ENCODE results near the gene NUBPL. TPM values are rescaled to one million over a fixed set of nuclear protein-coding genes. Genes with fewer than 3 reads are reported as not detected.

NUBPL gene
- total RNA-seq, 4 donors from 2014 or later = 1.9 to 45.2 (median 11.6) TPM

DNA sequence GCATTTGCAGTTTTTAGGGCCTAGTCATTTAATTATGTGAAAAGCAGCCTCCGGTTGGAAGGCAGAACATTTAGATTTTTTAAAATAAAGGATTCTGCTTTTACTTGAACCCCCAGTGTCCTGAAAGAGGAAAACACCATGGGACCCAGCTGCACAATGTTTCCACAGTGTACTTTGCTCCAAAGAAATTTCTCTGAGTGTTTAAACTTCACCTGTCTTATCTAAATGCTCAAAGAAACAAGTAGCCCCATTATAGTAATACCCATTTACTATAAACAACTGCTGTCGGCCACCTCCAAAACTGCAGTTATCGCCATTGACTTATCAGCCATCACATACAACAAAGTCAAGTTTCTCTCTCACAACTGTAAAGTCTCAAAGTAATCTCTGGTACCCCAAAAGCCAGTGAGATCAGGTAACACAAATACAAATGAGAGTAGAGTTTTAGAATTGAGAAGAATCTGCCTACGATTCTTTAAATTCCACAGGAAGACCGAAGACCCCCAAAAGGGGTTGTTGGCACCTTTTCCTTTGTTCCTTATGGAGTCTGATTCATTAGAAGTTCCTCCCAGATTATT is 205.2 kb downstream of the NUBPL start:
- Histone ChIP-seq H3K36me3 (no peaks in the 10 kb centered on the region), H3K27me3 (no peaks in the 10 kb centered on the region), H3K27ac (no peak overlapping the region), H3K4me3 (no peak overlapping the region), H3K9me3 (no peaks in the 10 kb centered on the region), H3K4me1 (peaks cover 0 to 21% (median 5%) of the 10 kb centered on the region in 4 donors)
- in situ Hi-C loops (cut with MboI; ENCODE audit: low pct_ligation_motif_present in 1 of 4, low pct_unique_long_range_greater_than_20kb in 1 of 4, low sequenced_read_pairs in 3 of 4) (no loop called here), intact Hi-C loops (cut with DNase I; ENCODE audit: low total_unique reads) (no loop called here)
- TF ChIP-seq POLR2A (IDR thresholded peaks at IDR 0.05) (no peak), EP300 (IDR thresholded peaks at IDR 0.05; ENCODE audit: low read depth) (no peak), POLR2AphosphoS5 (IDR thresholded peaks at IDR 0.05) (no peak)
- TF ChIP-seq, protein P1, sequence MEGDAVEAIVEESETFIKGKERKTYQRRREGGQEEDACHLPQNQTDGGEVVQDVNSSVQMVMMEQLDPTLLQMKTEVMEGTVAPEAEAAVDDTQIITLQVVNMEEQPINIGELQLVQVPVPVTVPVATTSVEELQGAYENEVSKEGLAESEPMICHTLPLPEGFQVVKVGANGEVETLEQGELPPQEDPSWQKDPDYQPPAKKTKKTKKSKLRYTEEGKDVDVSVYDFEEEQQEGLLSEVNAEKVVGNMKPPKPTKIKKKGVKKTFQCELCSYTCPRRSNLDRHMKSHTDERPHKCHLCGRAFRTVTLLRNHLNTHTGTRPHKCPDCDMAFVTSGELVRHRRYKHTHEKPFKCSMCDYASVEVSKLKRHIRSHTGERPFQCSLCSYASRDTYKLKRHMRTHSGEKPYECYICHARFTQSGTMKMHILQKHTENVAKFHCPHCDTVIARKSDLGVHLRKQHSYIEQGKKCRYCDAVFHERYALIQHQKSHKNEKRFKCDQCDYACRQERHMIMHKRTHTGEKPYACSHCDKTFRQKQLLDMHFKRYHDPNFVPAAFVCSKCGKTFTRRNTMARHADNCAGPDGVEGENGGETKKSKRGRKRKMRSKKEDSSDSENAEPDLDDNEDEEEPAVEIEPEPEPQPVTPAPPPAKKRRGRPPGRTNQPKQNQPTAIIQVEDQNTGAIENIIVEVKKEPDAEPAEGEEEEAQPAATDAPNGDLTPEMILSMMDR (IDR thresholded peaks at IDR 0.05) = no peak
- 81 to 88% methylated on average over 5 of the region's 5 CpGs for WGBS, 2 donors (ENCODE audit: low coverage in 1 of 2)
- DNase-seq = no peak

DNA sequence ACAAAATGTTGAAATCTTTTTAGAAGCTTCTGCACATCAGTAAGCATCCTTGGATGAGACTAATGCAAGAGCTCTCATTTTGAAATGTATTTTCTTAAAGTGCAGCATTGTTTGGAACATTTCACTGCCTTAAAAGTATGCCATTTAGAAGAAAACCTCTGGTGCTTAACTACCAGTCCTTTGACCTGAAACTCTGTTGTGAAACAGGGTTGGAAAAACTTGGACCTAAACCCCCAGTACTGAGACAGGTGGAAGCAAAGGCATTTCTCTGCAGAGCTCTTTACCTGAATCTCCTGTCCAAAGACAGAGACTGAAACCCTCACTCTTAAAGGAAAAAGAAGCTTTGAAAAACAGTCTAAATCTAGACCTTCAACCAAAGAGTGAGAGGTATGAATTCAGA is 207.2 kb downstream of the NUBPL start:
- no peaks in the 10 kb centered on the region for H3K9me3 ChIP-seq
- H3K27ac ChIP-seq = no peak overlapping the region
- no peaks in the 10 kb centered on the region for H3K36me3 ChIP-seq
- peaks cover 0 to 12% (median 2%) of the 10 kb centered on the region in 4 donors for H3K4me1 ChIP-seq
- H3K27me3 ChIP-seq = no peaks in the 10 kb centered on the region
- no peak for TF ChIP-seq EP300 (IDR thresholded peaks at IDR 0.05; ENCODE audit: low read depth)
- TF ChIP-seq POLR2A (IDR thresholded peaks at IDR 0.05) = no peak
- TF ChIP-seq, protein P1 (IDR thresholded peaks at IDR 0.05) = no peak
- TF ChIP-seq POLR2AphosphoS5 (IDR thresholded peaks at IDR 0.05) = no peak
- in situ Hi-C loops (cut with MboI; ENCODE audit: low pct_ligation_motif_present in 1 of 4, low pct_unique_long_range_greater_than_20kb in 1 of 4, low sequenced_read_pairs in 3 of 4) = no loop called here
- H3K4me3 ChIP-seq = no peak overlapping the region
- intact Hi-C loops (cut with DNase I; ENCODE audit: low total_unique reads) = no loop called here
- DNase-seq = no peak

DNA sequence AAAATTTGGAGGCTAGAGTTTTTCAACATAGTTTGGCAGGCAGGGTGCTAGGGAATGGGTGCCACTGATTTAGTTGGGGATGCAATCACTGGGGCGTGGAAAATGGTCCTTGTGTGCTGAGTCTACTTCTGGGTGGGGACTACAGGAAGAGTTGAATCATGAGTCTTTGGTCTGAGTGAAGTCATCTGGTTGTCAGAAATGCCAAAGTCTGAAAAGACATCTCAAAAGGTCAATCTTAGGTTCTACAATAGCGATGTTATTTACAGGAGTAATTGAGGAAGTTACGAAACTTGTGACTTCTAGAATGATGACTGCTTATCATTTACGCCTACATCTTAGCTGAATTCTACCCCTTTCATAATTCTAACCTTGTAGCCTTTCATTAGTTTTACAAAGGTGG is 209.1 kb downstream of the NUBPL start:
- no peak for DNase-seq
- Histone ChIP-seq H3K36me3 (no peaks in the 10 kb centered on the region), H3K9me3 (no peaks in the 10 kb centered on the region), H3K4me3 (no peak overlapping the region), H3K27me3 (no peaks in the 10 kb centered on the region), H3K27ac (no peak overlapping the region), H3K4me1 (peaks cover 0 to 4% (median 0%) of the 10 kb centered on the region in 4 donors)
- 78 to 84% methylated on average over 4 of the region's 4 CpGs for WGBS, 2 donors (ENCODE audit: low coverage in 1 of 2)
- in situ Hi-C loops (cut with MboI; ENCODE audit: low pct_ligation_motif_present in 1 of 4, low pct_unique_long_range_greater_than_20kb in 1 of 4, low sequenced_read_pairs in 3 of 4) = no loop called here
- TF ChIP-seq, protein P1 (IDR thresholded peaks at IDR 0.05) = no peak
- TF ChIP-seq POLR2AphosphoS5 (IDR thresholded peaks at IDR 0.05) = no peak
- TF ChIP-seq POLR2A (IDR thresholded peaks at IDR 0.05) = no peak
- no peak for TF ChIP-seq EP300 (IDR thresholded peaks at IDR 0.05; ENCODE audit: low read depth)
- intact Hi-C loops (cut with DNase I; ENCODE audit: low total_unique reads) = loop anchor here (5.0 kb wide), 1 partner anchor 478 kb away; no protein-coding TSS in a partner anchor

DNA sequence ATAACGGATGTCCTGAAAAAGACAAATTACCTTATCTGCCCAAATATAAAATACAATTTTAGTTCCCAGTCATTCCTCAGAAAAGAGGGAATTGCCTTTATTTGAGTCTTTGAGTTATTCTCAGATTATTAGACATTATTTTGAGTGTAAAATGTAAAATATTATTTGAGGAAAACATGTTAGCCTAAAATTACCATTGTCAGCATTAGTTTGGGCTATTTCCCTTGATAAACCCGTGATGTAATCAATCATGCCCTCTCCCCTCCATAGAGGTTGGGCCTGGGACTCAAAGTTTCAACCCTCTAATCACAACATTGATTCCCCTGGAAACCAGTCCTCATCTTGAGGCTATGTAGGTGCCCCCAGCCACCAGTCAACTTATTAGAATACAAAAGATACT is 213.4 kb downstream of the NUBPL start:
- intact Hi-C loops (cut with DNase I; ENCODE audit: low total_unique reads) (loop anchor here (5.0 kb wide), 1 partner anchor 482 kb away; no protein-coding TSS in a partner anchor), in situ Hi-C loops (cut with MboI; ENCODE audit: low pct_ligation_motif_present in 1 of 4, low pct_unique_long_range_greater_than_20kb in 1 of 4, low sequenced_read_pairs in 3 of 4) (no loop called here)
- no peaks in the 10 kb centered on the region for H3K27me3 ChIP-seq
- H3K4me3 ChIP-seq = no peak overlapping the region
- no peak overlapping the region for H3K27ac ChIP-seq
- no peaks in the 10 kb centered on the region for H3K36me3 ChIP-seq
- peaks cover 0 to 4% (median 0%) of the 10 kb centered on the region in 4 donors for H3K4me1 ChIP-seq
- no peak for DNase-seq
- WGBS, 2 donors (ENCODE audit: low coverage in 1 of 2) = 94 to 100% methylated on average over 2 of the region's 2 CpGs
- TF ChIP-seq, protein P1 (IDR thresholded peaks at IDR 0.05) = no peak
- no peak for TF ChIP-seq POLR2A (IDR thresholded peaks at IDR 0.05)
- TF ChIP-seq POLR2AphosphoS5 (IDR thresholded peaks at IDR 0.05) = no peak
- TF ChIP-seq EP300 (IDR thresholded peaks at IDR 0.05; ENCODE audit: low read depth) = no peak
- H3K9me3 ChIP-seq = no peaks in the 10 kb centered on the region
